GM20000 (cell line): Measurements from ENCODE around the gene CEP112.

Source experiments
- DNase-seq: peaks from one replicate; pipeline ENCODE4 v3.0.0; 2012; ENCODE audit warnings: low spot score
- CTCF ChIP-seq: IDR thresholded peaks from 2 replicates; pipeline ENCODE4 v1.5.1; 2012; ENCODE audit warnings: mild to moderate bottlenecking, control low read depth; ENCODE audit errors: extremely low read depth, missing control alignments

The CEP112 gene

GRCh38 chr17:65755799-65756198 lies 436.1 kb downstream of the CEP112 start:
- TF ChIP-seq CTCF, result no peak
- no peak for DNase-seq

GRCh38 chr17:65754630-65755029 lies 437.3 kb downstream of the CEP112 start:
- TF ChIP-seq CTCF, result no peak
- no peak for DNase-seq

GRCh38 chr17:65754081-65754480 lies 437.9 kb downstream of the CEP112 start:
- TF ChIP-seq CTCF, result no peak
- DNase-seq, result no peak

- no peak for TF ChIP-seq CTCF
Observed at GRCh38 chr17:65753348-65753747, 438.6 kb downstream of the CEP112 start.

GRCh38 chr17:65751263-65751662 lies 440.7 kb downstream of the CEP112 start:
- DNase-seq, result no peak
- no peak for TF ChIP-seq CTCF

More at GRCh38 chr17:65753348-65753747, 438.6 kb downstream of the CEP112 start:
- DNase-seq, result no peak

GRCh38 chr17:65750631-65751115 lies 441.3 kb downstream of the CEP112 start:
- no peak for DNase-seq
- no peak for TF ChIP-seq CTCF

- no peak for DNase-seq
- TF ChIP-seq CTCF, result no peak
Observed at GRCh38 chr17:65750166-65750565, 441.8 kb downstream of the CEP112 start.
